GM23248 (cell line): ENCODE measurements around the gene NFYA. TPM values are rescaled to one million over a fixed set of nuclear protein-coding genes. Genes with fewer than 3 reads are reported as not detected.

ENCODE experiments used
- DNase-seq: peaks from one replicate; pipeline ENCODE4 v3.0.0-alpha.2; 2015
- H2AFZ ChIP-seq: fragments of 200-600 bp; sonication (generic); 2 replicates; pipeline ENCODE4 v1.6.1; 2016; ENCODE audit warnings: antibody characterized with exemption
- H3F3A ChIP-seq: fragments of 200-600 bp; sonication (generic); 2 replicates; pipeline ENCODE4 v1.6.1; 2016; ENCODE audit warnings: mild to moderate bottlenecking, antibody characterized with exemption, mixed run types; ENCODE audit not compliant: insufficient read depth
- H3K27ac ChIP-seq: fragments of 200-600 bp; sonication (generic); 2 replicates; pipeline ENCODE4 v1.5.1; 2016; ENCODE audit warnings: mild to moderate bottlenecking
- H3K27me3 ChIP-seq: fragments of 200-600 bp; sonication (generic); replicated peaks from 2 replicates; pipeline ENCODE4 v1.6.1; 2016; ENCODE audit warnings: mild to moderate bottlenecking; ENCODE audit not compliant: insufficient read depth
- H3K36me3 ChIP-seq: fragments of 200-600 bp; sonication (generic); 2 replicates; pipeline ENCODE4 v1.6.1; 2016; ENCODE audit warnings: low read depth, mild to moderate bottlenecking
- H3K4me1 ChIP-seq: fragments of 200-600 bp; sonication (generic); 2 replicates; pipeline ENCODE4 v1.6.1; 2016; ENCODE audit warnings: mild to moderate bottlenecking; ENCODE audit not compliant: insufficient read depth
- H3K4me2 ChIP-seq: fragments of 200-600 bp; sonication (generic); one replicate; pipeline ENCODE4 v1.6.1; 2016; ENCODE audit warnings: mild to moderate bottlenecking; ENCODE audit not compliant: unreplicated experiment
- H3K4me3 ChIP-seq: fragments of 200-600 bp; sonication (generic); 2 replicates; pipeline ENCODE4 v1.5.1; 2016; ENCODE audit warnings: mild to moderate bottlenecking
- H3K79me2 ChIP-seq: fragments of 200-600 bp; sonication (generic); 2 replicates; pipeline ENCODE4 v1.6.1; 2016; ENCODE audit warnings: mild to moderate bottlenecking; ENCODE audit not compliant: insufficient read depth
- H3K9ac ChIP-seq: fragments of 200-600 bp; sonication (generic); 2 replicates; pipeline ENCODE4 v1.6.1; 2016; ENCODE audit warnings: mild to moderate bottlenecking
- H3K9me2 ChIP-seq: fragments of 200-600 bp; sonication (generic); 2 replicates; pipeline ENCODE4 v1.6.1; 2016; ENCODE audit warnings: mixed run types, mild to moderate bottlenecking, moderate library complexity; ENCODE audit not compliant: insufficient read depth
- H3K9me3 ChIP-seq: fragments of 200-600 bp; sonication (generic); one replicate; pipeline ENCODE4 v1.6.1; 2017; ENCODE audit warnings: low read depth
- H4K20me1 ChIP-seq: fragments of 200-600 bp; sonication (generic); 2 replicates; pipeline ENCODE4 v1.6.0; 2016; ENCODE audit not compliant: insufficient read depth
- EZH2 ChIP-seq: fragments of 200-600 bp; sonication (generic); IDR thresholded peaks from 2 replicates; pipeline ENCODE4 v1.6.1; 2018; ENCODE audit warnings: antibody characterized with exemption, mild to moderate bottlenecking; ENCODE audit not compliant: insufficient read depth, poor library complexity, severe bottlenecking
- EZH2phosphoT487 ChIP-seq: fragments of 200-600 bp; sonication (generic); IDR thresholded peaks from 2 replicates; pipeline ENCODE4 v1.6.1; 2018; ENCODE audit warnings: antibody characterized with exemption, moderate library complexity, mild to moderate bottlenecking, low read depth; ENCODE audit not compliant: insufficient read depth
- whole genome bisulfite sequencing, 2 experiments: methylation state at CpG; one replicate each; pipeline ENCODE4 v1.1.6; 2015 to 2017; ENCODE audit warnings: low lambda C conversion rate in 2 of 2, low coverage in 1 of 2; ENCODE audit errors: missing lambda C conversion rate in 2 of 2; 5-methylcytosine and 5-hydroxymethylcytosine counted together
- in situ Hi-C: fragments of 300-500 bp; cut with MboI; formaldehyde crosslinking; loops from 2 replicates; pipeline ENCODE4 v1.15.0; 2020
- polyA plus RNA-seq: library from polyadenylated mRNA; unstranded; fragments of >200 nt; fragmentation: Nextera tagmentation; extraction: Ambion mirVana; gene quantifications from 2 replicates; pipeline ENCODE4 v1.2.1, GENCODE V29; 2016
- total RNA-seq: library from RNA; depleted of rRNA; stranded (reverse); fragments of >200 nt; shearing (Covaris generic); gene quantifications from 2 replicates; pipeline ENCODE4 v1.2.3, GENCODE V29; 2014

The NFYA gene
- total and polyA plus RNA-seq, 2 experiments from 2014 or later: 8.8 to 9.4 TPM

- Histone ChIP-seq H3K9me3 (no peaks in the 10 kb centered on the region), H2AFZ (peak overlapping the region; percentile 97), H3K4me2 (peak overlapping the region; percentile 82), H3K4me3 (peak overlapping the region; percentile 70), H3K27me3 (no peaks in the 10 kb centered on the region), H3K36me3 (no peaks in the 10 kb centered on the region), H3K79me2 (no peaks in the 10 kb centered on the region), H4K20me1 (no peaks in the 10 kb centered on the region), H3K9me2 (no peaks in the 10 kb centered on the region), H3K27ac (no peak overlapping the region), H3F3A (no peaks in the 10 kb centered on the region), H3K9ac (peak overlapping the region; percentile 70), H3K4me1 (no peaks in the 10 kb centered on the region)
- in situ Hi-C loops: no loop called here
- TF ChIP-seq EZH2phosphoT487: no peak
- no peak for TF ChIP-seq EZH2
- 3 to 4% methylated on average over 39 to 45 of the region's 45 CpGs for WGBS, 2 experiments
- peak; percentile 80 for DNase-seq
Observed at GRCh38 chr6:41027799-41028560, 44.8 kb upstream of the NFYA start.

DNA sequence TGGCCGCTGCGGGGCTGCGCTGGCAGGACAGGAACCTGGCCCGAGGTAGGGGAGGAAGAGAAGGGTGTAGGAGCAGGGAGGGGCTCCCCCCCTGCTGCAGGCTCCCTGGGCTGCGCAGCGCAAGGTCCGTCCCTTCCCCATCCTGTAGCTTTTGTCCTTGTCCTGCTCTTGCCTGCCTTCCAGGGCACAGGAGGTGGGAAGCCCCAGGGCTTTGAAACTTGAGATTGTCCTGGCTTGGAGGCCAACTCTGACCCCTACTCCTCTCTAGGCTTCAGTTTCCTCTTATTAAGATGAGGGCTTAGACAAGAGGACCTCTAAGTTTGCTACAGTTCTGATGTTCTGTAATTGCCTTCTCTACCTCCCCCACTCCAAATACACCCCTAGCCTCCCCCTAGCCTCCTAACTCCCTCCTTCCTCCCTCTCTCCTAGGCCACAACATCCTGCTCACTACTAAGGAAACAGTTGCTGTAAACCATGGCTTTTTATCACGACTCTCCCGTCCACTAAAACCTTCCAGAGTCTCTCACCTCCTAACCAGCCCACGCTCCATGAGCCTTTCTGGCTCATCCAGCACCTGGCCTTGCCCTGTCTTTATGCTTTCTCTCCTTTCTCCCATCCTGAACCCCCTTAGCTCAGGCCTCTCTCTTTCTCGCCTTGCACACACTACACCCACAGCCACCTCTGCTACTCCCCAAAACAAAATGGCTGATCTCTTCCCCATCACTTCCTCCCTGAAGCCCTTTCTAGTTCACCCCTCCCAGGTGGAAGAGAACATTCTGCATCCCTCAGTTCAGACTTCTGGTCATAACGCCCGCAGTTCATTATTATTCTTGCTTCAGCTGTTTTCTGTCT lies 44.0 kb upstream of the NFYA start:
- no peaks in the 10 kb centered on the region for H3K9me3 ChIP-seq
- DNase-seq: no peak
- no peaks in the 10 kb centered on the region for H3F3A ChIP-seq
- no peaks in the 10 kb centered on the region for H3K27me3 ChIP-seq
- TF ChIP-seq EZH2 (no peak), EZH2phosphoT487 (no peak)
- peak overlapping the region; percentile 82 for H3K4me2 ChIP-seq
- peak overlapping the region; percentile 70 for H3K9ac ChIP-seq
- H3K27ac ChIP-seq: no peak overlapping the region
- WGBS, 2 experiments: 73 to 77% methylated on average over 13 of the region's 13 CpGs
- H3K4me3 ChIP-seq: peak overlapping the region; percentile 70
- H3K9me2 ChIP-seq: no peaks in the 10 kb centered on the region
- H4K20me1 ChIP-seq: no peaks in the 10 kb centered on the region
- no peaks in the 10 kb centered on the region for H3K79me2 ChIP-seq
- no peaks in the 10 kb centered on the region for H3K4me1 ChIP-seq
- H2AFZ ChIP-seq: peak overlapping the region; percentile 97
- H3K36me3 ChIP-seq: no peaks in the 10 kb centered on the region
- in situ Hi-C loops: no loop called here

GRCh38 chr6:41032830-41033229 lies 39.9 kb upstream of the NFYA start:
- Histone ChIP-seq H4K20me1 (no peaks in the 10 kb centered on the region), H3F3A (no peaks in the 10 kb centered on the region), H2AFZ (no peak overlapping the region), H3K4me1 (no peaks in the 10 kb centered on the region), H3K9me2 (no peaks in the 10 kb centered on the region), H3K27me3 (peaks cover 4% of the 10 kb centered on the region; the same call in 1 of the 2 replicates), H3K27ac (no peak overlapping the region), H3K79me2 (no peaks in the 10 kb centered on the region), H3K4me2 (no peak overlapping the region), H3K9me3 (no peaks in the 10 kb centered on the region), H3K36me3 (no peaks in the 10 kb centered on the region), H3K4me3 (no peak overlapping the region), H3K9ac (no peak overlapping the region)
- DNase-seq: no peak
- in situ Hi-C loops: no loop called here
- WGBS, 2 experiments: 89 to 90% methylated on average over 15 of the region's 15 CpGs
- no peak for TF ChIP-seq EZH2
- no peak for TF ChIP-seq EZH2phosphoT487

GRCh38 chr6:41033776-41034175 lies 39.0 kb upstream of the NFYA start:
- in situ Hi-C loops: no loop called here
- Histone ChIP-seq H4K20me1 (no peaks in the 10 kb centered on the region), H3K9ac (no peak overlapping the region), H3K9me3 (no peaks in the 10 kb centered on the region), H3K79me2 (no peaks in the 10 kb centered on the region), H3K9me2 (no peaks in the 10 kb centered on the region), H3K36me3 (no peaks in the 10 kb centered on the region), H3K27me3 (peaks cover 4% of the 10 kb centered on the region), H3K4me3 (no peak overlapping the region), H2AFZ (no peak overlapping the region), H3K4me1 (no peaks in the 10 kb centered on the region), H3K27ac (no peak overlapping the region), H3K4me2 (no peak overlapping the region), H3F3A (no peaks in the 10 kb centered on the region)
- TF ChIP-seq EZH2: no peak
- no peak for TF ChIP-seq EZH2phosphoT487
- DNase-seq: no peak
- WGBS, 2 experiments: 76 to 86% methylated on average over 12 to 13 of the region's 13 CpGs
